Heart left ventricle (tissue), 16 donors: ENCODE data around the gene CGRRF1. TPM values are rescaled to one million over a fixed set of nuclear protein-coding genes. Genes with fewer than 3 reads are reported as not detected.
A peak's percentile ranks its signal among the peaks of the same experiment; 100 is the strongest.

Experiments used
- ATAC-seq, 4 donors: fragments of 200-7000 bp; cut with Tn5 transposase; one replicate each; pipeline ENCODE4 v1.9.1; 2020 to 2022; ENCODE audit warnings: moderate library complexity in 4 of 4, mild to moderate bottlenecking in 3 of 4, moderate number of reproducible peaks in 1 of 4
- DNase-seq, 5 donors: peaks; one replicate each; pipeline ENCODE4 v3.0.0-alpha.2; 2020
- H3K27ac ChIP-seq, 12 donors: fragments of 200-600 bp; sonication (generic) in 4 of 12; one replicate each; pipeline versions ENCODE4 v1.5.0 to v1.8.0; 2016 to 2022; ENCODE audit warnings: mild to moderate bottlenecking in 2 of 12
- H3K27me3 ChIP-seq, 9 donors: fragments of 200-600 bp; sonication (generic) in 2 of 9; one replicate each; pipeline versions ENCODE4 v1.5.1 to v1.8.0; 2016 to 2022; ENCODE audit warnings: mild to moderate bottlenecking in 3 of 9
- H3K36me3 ChIP-seq, 9 donors: fragments of 200-600 bp; sonication (generic) in 2 of 9; one replicate each; pipeline versions ENCODE4 v1.5.0 to v1.8.0; 2018 to 2022; ENCODE audit warnings: mild to moderate bottlenecking in 2 of 9
- H3K4me1 ChIP-seq, 12 donors: fragments of 200-600 bp; sonication (generic) in 4 of 12; one replicate each; pipeline versions ENCODE4 v1.5.0 to v1.8.0; 2016 to 2022; ENCODE audit warnings: mild to moderate bottlenecking in 3 of 12
- H3K4me3 ChIP-seq, 12 donors: fragments of 200-600 bp; sonication (generic) in 4 of 12; one replicate each; pipeline versions ENCODE4 v1.5.0 to v1.8.0; 2017 to 2022; ENCODE audit warnings: mild to moderate bottlenecking in 9 of 12, moderate library complexity in 4 of 12
- H3K9me3 ChIP-seq, 12 donors: fragments of 200-600 bp; sonication (generic) in 4 of 12; one replicate each; pipeline versions ENCODE4 v1.5.0 to v1.8.0; 2016 to 2022; ENCODE audit warnings: mild to moderate bottlenecking in 1 of 12
- POLR2A ChIP-seq, 2 donors: fragments of 450-650 bp; IDR thresholded peaks; one replicate each; pipeline ENCODE4 v1.6.1; 2017; ENCODE audit warnings: antibody characterized with exemption in 2 of 2, mild to moderate bottlenecking in 2 of 2, moderate library complexity in 2 of 2
- WGBS, 4 donors: extraction: QIAGEN DNeasy Blood & Tissue Kit in 2 of 4; methylation state at CpG; one replicate each; pipeline versions ENCODE4 v1.1.5 to v1.1.7; 2013 to 2018; 5-methylcytosine and 5-hydroxymethylcytosine counted together
- intact Hi-C, 10 donors: fragments of 100-400 bp; cut with DNase I; formaldehyde crosslinking; loops; one replicate each; pipeline versions ENCODE4 v1.11.1 to v1.14.2; 2022
- polyA plus RNA-seq, 2 donors: library from polyadenylated mRNA; stranded (reverse); fragments of 200-250 nt; gene quantifications; one replicate each; pipeline ENCODE4 v1.2.3, GENCODE V29; 2013
- total RNA-seq, 9 donors: library from RNA; depleted of rRNA in 2 of 9; stranded (reverse); fragments of >200 nt in 2 of 9; fragmentation: NEBNext Ultra II Directional in 3 of 9; extraction: Animal tissue kit (Norgen Biotek cat#: 25700) in 3 of 9; gene quantifications; one replicate each; pipeline versions ENCODE4 v1.1.0 to v1.2.4, GENCODE V29; 2016 to 2023
- TF ChIP-seq, protein P1 (sequence below), 12 donors: fragments of 200-600 bp; sonication (generic) in 4 of 12; IDR thresholded peaks; one replicate each; pipeline versions ENCODE4 v1.5.0 to v1.8.0; 2018 to 2022; ENCODE audit warnings: antibody characterized with exemption in 12 of 12, mild to moderate bottlenecking in 5 of 12
- donor health status: ischemic (EF 13 %, LVEDD 7.1; RV severe dilation, severe dysfunction).
- donor health status: healthy with polysubstance abuse.
- donor health status: DM: no; HTN: yes; CAD: no.
- donor health status: DM: no; HTN: no; CAD: no.
- donor health status: ischemic (EF 25% LVEDD 6.9; RV normal size, moderate dysfunction).
- donor health status: ischemic (EF 25% LVEDD 5.7; RV mildly dilated, moderate dysfunction).
- donor health status: healthy.
- donor health status: DM: yes; HTN: yes; CAD: no.
- donor health status: ischemic (EF 35%, LVEDD 5.7; RV mildly dilated, moderate dysfunction).
- donor health status: nonischemic (EF 11% LVEDD 7.7; RV severe dilation, severe dysfunction).
- donor health status: DM: yes; HTN: yes; CAD: no.
- donor health status: PGD.
- donor health status: ischemic (EF 29% LVEDD 5.4; RV normal size, mild dysfunction).
- donor health status: nonischemic (EF 23%, LVEDD 6.1; RV moderate dilation, normal function).

Gene CGRRF1
- total and polyA plus RNA-seq, 11 donors = 10.6 to 28.2 (median 16.6) TPM

DNA sequence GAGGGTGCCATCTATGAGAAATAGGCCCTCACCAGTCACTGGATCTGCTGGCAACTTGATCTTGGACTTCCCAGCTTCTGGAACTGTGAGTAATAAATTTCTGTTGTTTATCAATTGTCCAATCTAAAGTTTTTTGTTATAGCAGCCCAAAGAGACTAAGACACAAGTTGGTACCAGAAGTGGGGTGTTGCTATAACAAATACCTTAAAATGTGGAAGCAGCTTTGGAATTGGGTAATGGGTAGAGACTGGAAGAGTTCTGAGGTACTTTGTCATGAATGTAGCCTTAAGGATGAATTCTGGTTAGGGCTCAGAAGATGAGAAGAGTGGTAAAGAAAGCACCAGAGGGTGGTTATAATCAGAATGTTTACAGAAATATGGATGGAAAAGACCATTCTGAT, 42.4 kb upstream of the CGRRF1 start:
- Histone ChIP-seq H3K4me3 (no peak overlapping the region), H3K27me3 (no peaks in the 10 kb centered on the region), H3K4me1 (peaks cover 0 to 13% (median 0%) of the 10 kb centered on the region in 12 donors), H3K27ac (no peak overlapping the region), H3K36me3 (peaks cover 0 to 5% (median 0%) of the 10 kb centered on the region in 9 donors), H3K9me3 (peaks cover 0 to 15% (median 0%) of the 10 kb centered on the region in 12 donors)
- intact Hi-C loops = no loop called here
- DNase-seq = no peak
- TF ChIP-seq, protein P1, sequence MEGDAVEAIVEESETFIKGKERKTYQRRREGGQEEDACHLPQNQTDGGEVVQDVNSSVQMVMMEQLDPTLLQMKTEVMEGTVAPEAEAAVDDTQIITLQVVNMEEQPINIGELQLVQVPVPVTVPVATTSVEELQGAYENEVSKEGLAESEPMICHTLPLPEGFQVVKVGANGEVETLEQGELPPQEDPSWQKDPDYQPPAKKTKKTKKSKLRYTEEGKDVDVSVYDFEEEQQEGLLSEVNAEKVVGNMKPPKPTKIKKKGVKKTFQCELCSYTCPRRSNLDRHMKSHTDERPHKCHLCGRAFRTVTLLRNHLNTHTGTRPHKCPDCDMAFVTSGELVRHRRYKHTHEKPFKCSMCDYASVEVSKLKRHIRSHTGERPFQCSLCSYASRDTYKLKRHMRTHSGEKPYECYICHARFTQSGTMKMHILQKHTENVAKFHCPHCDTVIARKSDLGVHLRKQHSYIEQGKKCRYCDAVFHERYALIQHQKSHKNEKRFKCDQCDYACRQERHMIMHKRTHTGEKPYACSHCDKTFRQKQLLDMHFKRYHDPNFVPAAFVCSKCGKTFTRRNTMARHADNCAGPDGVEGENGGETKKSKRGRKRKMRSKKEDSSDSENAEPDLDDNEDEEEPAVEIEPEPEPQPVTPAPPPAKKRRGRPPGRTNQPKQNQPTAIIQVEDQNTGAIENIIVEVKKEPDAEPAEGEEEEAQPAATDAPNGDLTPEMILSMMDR (IDR thresholded peaks at IDR 0.05) = no peak
- no peak for TF ChIP-seq POLR2A (IDR thresholded peaks at IDR 0.05)
- no peak for ATAC-seq

DNA sequence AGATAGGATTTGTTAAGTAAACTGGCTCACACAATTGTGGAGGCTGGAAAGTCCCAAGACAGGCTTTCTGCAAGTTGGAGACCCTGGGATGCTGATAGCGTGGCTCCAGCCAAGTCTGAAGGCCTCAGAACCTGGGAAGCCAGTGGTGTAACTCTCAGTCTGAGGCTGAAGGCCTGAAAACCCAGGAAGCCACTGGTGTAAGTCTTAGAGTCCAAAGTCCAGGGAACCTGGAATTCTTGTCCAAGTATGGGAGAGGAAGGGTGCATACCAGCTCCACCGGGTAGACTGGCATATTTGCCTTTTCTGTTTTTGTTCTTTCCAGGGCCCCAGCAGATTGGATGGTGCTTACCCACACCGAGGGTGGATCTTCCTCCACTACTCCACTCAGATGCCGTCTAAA, 39.0 kb upstream of the CGRRF1 start:
- DNase-seq = no peak
- Histone ChIP-seq H3K4me3 (no peak overlapping the region), H3K9me3 (peaks cover 0 to 15% (median 0%) of the 10 kb centered on the region in 12 donors), H3K4me1 (peaks cover 0 to 30% (median 2%) of the 10 kb centered on the region in 12 donors), H3K27ac (no peak overlapping the region), H3K36me3 (peaks cover 0 to 27% (median 15%) of the 10 kb centered on the region in 9 donors), H3K27me3 (no peaks in the 10 kb centered on the region)
- TF ChIP-seq, protein P1 (IDR thresholded peaks at IDR 0.05) = no peak
- TF ChIP-seq POLR2A (IDR thresholded peaks at IDR 0.05) = no peak
- ATAC-seq = no peak
- 89 to 92% (median 91%) methylated on average over 4 of the region's 4 CpGs for WGBS, 4 donors
- intact Hi-C loops = no loop called here

DNA sequence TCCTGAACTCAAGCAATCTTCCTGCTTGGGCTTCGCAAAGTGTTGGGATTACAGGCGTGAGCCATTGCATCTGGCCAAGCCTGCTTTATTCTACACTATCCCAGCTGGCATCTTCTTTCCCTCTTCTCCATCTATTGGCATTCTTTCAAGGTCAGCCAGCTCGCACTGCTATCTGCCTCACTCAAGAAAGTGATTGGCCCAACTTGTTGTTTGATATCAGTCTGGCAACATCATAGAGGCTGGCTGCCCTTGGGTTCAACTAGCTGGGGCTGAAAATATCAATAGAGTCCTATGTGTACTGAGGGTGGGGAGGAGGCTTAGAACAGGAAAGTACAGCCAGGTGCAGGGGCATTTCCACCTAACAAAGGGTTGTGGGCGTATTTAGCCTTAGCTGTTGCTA, 38.1 kb upstream of the CGRRF1 start:
- peak overlapping the region in 7 of 12 donors; percentile 16 to 59 (median 55) for H3K27ac ChIP-seq
- 61 to 77% (median 69%) methylated on average over 4 of the region's 4 CpGs for whole genome bisulfite sequencing, 4 donors
- intact Hi-C loops = no loop called here
- no peak overlapping the region for H3K4me3 ChIP-seq
- H3K4me1 ChIP-seq = peaks cover 0 to 30% (median 2%) of the 10 kb centered on the region in 12 donors
- peaks cover 0 to 15% (median 0%) of the 10 kb centered on the region in 12 donors for H3K9me3 ChIP-seq
- DNase-seq (no peak), ATAC-seq (peak; percentile 62 to 95 (median 74))
- H3K27me3 ChIP-seq = no peaks in the 10 kb centered on the region
- TF ChIP-seq, protein P1 (IDR thresholded peaks at IDR 0.05) = no peak
- no peak for TF ChIP-seq POLR2A (IDR thresholded peaks at IDR 0.05)
- H3K36me3 ChIP-seq = peaks cover 0 to 31% (median 22%) of the 10 kb centered on the region in 9 donors

DNA sequence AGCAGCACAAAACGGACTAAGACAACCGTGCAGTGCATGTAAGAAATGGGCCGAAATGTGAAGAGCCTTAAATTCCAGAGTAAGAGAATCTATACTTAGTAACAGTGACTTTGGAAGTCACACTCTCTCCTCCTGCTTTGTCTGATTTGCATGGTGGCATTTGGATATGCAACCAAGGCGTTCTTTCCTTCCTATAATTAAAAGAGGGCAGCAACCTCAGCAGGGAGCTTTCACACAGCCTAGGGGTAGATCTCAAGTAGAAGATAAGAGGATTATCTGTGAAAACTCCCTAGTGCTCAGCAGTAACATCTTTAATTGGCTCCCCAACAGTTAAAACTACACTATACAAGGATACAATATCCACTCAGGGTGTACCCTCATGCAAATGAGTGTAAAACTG, 37.4 kb upstream of the CGRRF1 start:
- Histone ChIP-seq H3K4me1 (peaks cover 0 to 30% (median 2%) of the 10 kb centered on the region in 12 donors), H3K27ac (peak overlapping the region in 7 of 12 donors; percentile 16 to 59 (median 55))

More for the DNA sequence above, 37.4 kb upstream of the CGRRF1 start:
- DNase-seq = no peak
- intact Hi-C loops = no loop called here
- peaks cover 0 to 38% (median 29%) of the 10 kb centered on the region in 9 donors for H3K36me3 ChIP-seq
- WGBS, 4 donors = 43 to 69% (median 60%) methylated on average over 4 of the region's 4 CpGs
- H3K9me3 ChIP-seq = peaks cover 0 to 10% (median 0%) of the 10 kb centered on the region in 12 donors
- TF ChIP-seq POLR2A (IDR thresholded peaks at IDR 0.05) = no peak
- TF ChIP-seq, protein P1 (IDR thresholded peaks at IDR 0.05) = no peak
- H3K4me3 ChIP-seq = no peak overlapping the region
- peak in 3 of 4 donors; percentile 58 to 71 (median 65) for ATAC-seq
- no peaks in the 10 kb centered on the region for H3K27me3 ChIP-seq
